HG02981 (cell line): ENCODE results near the gene WWOX.
"Not testable (repeated sequence)": the region's sequence is repeated elsewhere in the genome, so short reads cannot be mapped to it uniquely, and the experiment has no call there.

Experiments
- ATAC-seq: cut with Tn5 transposase; IDR thresholded peaks from one replicate; pipeline ENCODE4 v1.9.1; 2021; ENCODE audit warnings: mild to moderate bottlenecking, moderate library complexity; ENCODE audit not compliant: unreplicated experiment

The WWOX gene

DNA sequence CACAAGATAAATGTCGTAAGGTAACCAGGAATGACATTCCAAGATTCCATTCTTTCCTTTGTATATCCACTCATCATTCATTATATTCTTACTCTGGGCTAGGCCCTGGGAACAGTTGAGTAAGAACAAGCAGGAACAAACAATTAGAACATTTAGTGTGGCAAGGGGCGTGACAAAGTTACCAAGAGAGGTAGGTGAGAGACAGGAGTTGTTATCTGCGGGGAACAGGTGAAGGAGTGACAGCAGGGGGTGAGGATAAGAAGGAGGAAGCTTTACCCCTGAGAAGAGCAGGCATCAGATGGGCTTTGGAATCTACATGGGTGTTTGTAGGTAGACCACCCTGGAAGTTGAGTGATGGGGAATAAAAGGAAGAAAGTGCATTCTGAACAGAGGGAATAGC, 568.9 kb downstream of the WWOX start:
- ATAC-seq = no peak

DNA sequence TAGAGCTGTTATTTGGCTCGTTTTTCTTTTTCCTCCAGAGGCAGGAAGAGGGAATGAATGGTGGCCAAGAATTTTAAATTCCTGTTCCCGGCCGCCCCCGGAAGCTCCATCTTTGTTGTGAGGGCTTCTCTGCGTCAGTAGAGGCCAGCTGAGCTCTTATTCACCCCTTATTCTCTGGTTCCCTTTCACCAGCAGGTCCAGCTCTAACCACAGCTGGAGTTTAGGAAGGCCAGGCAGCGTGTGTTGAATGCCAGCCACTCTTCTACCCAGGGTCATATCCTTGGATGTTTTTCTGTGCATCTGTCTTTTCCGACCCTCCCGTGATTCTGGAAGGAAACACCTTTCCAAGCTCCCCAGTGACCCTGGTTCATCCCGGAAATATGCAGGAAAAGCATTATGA, 570.5 kb downstream of the WWOX start:
- no peak for ATAC-seq

DNA sequence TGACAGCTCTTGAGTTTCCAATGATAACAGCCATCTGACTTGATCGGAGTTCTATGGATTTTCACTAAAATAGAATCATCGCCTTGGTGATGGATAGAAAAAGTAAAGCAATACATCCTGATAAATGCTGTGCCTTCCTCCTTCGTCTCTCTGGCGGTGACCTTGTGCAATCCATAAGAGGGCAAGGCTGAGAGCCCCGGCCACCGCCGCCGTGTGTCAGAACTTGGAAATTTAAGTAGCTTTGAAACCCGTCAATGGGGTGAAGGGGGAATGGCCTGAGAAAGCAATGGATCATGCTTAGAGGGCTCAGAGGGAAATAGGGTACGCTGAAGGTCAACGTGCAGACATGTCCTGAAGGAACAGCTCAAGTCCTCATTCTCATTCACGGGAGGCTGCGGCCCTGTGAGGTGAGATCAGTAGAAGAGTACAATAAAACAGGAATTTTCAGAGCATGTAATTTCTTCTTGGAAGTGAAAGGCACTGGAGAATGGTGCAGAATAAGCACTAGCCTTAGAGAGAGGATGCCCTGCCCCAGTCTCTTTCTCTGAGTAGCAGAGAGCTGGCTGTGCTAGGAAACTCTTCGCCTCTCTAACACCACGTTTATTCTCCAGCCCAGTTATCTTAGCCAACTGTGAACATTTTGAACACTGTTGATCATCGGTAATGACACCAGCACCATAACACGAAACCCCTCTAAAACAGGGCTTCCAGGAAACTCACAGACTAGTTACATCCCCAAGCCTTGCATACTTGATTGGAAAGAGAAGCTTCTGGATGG, 573.5 kb downstream of the WWOX start:
- no peak for ATAC-seq

DNA sequence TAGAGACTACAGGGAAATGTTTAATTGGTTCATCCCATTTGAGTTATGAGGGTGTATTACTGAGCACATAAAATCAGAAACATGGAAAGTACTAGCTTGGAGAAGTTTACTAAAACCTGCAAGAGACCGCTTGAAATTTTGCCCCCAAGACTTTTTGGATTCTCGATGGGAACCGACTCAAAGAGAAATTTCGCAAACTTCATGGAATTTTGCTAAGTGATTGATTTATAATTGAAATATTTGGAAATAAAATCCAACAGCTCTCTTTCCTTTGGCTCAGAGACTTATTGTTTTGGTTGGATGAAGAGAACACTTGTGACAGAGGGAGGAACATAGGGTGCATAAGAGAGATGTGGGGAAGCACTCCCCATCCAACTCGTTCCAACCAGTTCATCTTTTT, 574.4 kb downstream of the WWOX start:
- no peak for ATAC-seq

DNA sequence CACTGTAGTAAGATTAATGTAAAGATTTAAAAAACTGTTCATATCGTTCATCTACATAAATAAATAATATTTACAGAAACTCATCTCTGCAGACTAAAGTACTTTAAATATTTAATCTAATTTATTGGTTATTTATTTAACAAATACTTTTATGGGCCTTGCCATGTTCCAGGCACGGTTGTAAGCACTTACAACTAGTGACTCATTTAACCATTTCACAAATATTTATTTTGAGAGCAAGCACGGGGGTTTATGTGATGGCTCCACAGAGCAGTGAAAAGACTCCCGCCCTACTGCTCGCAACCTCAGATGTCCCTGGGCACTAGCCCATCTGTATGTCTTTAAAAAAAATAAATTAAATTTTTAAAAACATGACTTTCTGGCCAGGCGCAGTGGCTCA, 575.9 kb downstream of the WWOX start:
- no peak for ATAC-seq

DNA sequence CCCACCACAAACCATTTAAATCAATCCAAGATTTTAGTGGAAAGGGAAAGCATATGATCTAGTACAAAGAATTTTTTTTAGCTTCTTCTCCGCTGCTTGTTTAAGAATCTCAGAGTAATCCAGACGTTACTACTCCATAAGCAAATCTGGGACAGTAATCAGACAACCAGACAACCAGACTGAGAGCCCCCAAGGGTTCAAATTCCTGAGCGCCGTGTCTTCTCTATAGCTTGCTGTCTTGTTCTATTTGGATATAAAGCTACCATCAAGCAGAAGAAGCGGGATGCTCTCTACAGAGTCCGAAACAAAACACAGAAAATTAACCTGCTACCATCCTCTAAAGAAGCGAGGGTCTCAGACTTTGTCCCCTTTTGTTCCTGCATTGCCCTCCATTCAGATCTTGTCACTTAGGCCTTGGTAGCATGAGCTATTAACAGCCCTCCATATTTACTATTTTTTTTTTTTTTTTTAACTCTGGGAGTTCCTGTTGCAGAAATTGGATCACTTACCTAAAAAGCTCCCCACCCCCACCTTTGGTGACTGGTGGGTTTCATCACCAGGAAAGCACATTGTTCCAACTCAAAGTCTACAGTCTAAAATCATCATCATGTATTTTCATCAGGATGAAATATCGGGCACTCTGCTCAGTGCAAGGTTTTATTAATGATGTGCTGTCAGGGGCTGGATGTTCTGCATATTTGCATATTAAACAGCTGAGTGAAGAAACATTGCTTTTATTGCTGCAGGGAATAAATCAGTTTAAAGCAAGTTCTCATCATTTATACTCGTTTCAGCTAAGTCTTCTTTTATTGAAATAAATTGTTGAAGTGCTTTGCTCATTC, 576.7 kb downstream of the WWOX start:
- ATAC-seq = no peak

DNA sequence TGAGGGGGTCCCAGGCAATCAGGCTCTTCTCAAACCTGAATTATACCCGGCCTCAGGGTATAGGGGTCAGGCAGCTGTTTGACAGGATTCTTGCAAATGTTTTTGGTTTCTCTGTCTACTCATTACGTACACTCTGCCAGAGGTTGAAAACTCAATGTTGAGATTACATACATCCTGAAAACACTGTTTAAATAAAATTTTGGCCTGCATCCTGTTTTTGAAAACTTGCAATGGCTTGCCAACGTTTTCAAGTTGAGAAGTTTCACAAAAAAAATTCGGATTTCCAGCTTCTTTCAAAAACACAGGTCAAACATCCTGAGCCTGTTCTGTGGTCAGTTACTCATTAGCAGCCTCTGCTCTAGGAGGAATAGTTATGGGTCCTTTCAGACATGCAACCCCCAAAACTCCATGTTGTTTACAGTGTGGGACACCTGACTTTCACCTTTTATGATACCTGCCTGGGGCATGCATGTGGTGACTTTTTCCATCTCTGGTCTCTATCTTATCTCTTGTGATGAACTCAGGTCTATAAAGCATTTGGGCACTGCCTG, 577.8 kb downstream of the WWOX start:
- no peak for ATAC-seq

DNA sequence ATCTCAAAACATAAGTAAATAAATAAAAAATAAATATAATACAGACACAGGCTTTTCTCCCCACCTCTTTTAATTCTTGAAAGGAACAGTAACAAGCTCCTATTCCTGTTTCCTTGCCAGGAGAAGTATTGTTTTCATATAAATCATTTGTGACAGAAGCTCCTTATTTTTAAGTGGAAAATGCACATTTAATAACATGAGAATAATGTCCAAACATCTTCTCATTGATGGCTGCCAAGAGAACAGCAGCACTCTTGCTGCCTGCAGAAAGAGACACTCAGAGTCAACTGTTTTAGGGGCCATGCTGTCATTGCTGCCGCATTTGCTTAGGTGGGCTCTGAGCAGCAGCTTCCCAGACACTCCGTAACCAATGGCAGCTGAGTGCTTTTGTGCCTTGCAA, 580.1 kb downstream of the WWOX start:
- ATAC-seq = no peak

DNA sequence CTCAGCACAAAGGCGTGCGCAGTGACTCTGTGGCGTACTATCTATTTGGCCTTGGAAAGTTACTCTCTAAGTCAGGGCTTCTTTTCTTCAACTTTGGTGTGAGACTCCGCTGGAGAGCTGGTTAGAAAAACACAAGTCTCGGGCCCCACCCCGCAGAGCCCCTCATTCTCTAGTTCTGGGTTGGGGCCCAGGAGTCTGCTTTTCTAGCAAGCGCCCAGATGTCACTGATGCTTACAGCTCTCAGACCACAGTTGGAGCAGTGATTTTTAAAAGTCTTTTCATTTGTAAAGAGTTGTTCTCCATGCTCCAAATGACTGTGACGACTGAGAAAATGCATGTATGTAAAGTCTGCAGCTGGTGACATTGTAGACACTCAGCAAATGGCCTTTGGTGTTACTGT, 582.3 kb downstream of the WWOX start:
- ATAC-seq = no peak

DNA sequence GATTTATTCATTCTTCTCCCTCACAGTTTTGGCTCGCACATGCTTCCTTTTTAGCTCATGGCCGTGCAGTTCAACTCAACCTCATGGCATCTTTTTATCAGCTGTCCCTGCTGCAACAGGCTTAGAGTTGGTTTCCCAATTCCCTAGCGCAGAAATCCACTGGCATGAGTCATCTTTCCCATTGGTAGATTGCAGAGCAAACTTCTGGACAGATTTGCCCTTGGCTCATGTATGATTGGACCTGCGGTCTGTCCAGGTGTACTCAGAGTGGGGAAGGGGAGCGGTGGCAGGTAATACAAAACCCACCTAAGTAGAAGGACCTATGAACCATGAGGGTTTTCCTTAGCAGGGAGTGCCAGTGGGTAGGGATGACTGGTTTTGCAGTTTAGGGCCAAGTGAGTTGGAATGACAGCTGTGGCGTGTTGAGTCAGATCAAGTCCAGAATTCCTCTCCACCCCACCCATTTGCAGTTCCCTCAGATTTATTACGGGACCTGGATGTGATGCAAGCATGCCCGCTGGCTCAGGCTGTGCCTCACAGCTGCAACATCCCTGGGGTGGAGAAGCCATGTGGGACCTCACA, 584.7 kb downstream of the WWOX start:
- no peak for ATAC-seq

DNA sequence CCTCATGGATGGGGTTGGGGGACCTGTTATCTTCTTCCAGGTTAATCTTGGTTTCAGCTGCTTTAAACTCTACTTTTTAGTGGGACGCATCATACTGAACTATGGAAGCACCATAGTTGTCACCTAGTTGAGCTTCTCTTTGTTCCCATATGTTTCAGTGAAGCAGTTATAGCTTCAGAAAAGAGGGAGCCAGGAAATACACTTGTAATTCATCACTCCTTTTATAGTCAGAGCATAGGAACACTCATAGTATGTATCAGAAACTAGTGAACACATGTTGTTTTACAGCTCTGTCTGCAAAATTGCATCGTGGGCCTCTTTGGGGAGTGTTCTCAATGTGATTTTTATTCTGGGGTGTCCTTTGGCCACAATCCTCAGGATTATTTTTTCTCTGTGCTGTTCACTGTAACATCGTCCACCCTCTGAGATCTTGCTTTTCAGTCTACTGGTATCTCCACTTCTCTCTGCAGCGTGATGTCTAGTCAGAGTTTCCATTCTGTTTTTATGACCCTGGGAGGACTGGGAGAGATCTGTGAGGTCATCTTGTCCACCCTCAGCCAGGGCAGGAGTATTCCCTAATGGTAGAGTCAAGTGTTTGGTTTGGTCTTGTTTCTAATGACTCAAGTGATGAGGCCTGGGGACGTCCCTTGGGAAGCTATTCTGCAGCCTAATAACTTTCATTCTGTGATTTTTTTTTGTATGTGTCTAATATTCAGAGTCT, 585.4 kb downstream of the WWOX start:
- ATAC-seq = no peak

DNA sequence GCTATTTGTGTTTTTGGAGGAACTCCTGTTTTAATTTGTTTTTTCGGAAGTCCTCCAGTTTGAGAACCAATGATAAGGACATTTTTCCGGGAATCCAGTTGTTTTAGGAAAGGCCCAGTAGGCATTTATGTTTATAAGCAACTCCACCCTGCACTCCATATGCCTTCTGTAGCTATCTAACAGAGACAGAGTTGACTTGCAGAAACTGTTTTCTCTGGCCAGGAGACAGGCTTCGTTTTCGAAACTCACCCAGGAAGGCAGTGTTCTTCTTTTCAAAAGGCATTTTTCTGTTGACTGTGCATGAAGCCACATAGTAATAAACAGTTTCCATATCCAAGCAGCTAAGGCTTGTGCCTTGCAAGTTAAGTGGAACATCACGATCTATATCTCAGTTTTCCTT, 587.1 kb downstream of the WWOX start:
- no peak for ATAC-seq

DNA sequence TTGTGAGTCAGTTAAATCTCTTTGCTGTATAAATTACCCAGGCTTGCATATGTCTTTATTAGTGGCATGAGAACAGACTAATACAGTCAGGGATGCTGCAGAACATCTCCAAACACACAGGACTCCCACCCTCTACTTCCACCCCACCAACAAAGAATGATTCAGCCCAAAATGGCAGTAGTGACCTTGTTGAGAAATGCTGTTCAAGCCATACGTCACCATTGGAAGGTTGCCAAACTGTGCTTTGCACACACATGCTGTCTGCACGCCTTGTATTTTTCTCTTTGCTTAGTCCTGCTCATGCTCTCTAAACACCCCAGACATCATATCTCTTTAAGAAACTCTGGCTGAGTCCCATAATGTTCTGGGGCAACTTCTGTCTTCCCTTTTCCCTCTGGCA, 589.6 kb downstream of the WWOX start:
- ATAC-seq = no peak

DNA sequence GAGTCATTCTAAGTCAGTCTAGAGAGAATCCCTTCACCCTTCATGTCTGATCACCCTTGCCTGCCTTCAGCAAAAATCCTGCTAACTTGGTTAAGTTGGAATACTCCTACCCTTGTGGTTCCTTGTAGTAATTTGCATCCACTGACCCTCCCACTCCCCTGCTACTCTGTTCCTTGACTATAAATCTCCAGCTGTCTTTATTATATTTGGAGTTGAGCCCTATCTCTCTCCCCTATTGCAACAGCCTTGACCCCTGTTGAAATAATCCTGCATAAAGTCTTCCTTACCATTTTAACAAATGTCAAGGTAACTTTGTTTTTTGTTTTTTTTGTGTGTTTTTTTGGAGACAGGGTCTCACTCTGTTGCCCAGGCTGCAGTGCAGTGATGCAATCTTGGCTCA, 590.1 kb downstream of the WWOX start:
- ATAC-seq = no peak

DNA sequence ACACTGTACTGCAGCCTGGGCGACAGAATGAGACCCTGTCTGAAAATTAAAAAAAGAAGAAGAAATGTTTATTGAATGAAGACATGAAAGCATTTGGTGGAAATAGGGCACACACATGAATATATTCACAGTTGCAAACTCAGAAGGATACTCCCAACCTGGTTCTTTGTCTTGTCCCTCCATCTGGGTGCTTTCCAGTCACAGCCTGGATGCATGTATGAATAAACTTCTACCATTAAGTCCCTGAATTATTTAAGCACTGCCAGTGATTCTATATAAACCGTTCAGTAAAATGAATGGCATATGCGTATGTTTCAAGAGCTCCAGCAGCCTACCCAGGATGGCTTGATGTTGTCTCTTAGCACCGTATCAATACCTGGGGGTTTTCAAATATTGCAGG, 591.1 kb downstream of the WWOX start:
- ATAC-seq = no peak

DNA sequence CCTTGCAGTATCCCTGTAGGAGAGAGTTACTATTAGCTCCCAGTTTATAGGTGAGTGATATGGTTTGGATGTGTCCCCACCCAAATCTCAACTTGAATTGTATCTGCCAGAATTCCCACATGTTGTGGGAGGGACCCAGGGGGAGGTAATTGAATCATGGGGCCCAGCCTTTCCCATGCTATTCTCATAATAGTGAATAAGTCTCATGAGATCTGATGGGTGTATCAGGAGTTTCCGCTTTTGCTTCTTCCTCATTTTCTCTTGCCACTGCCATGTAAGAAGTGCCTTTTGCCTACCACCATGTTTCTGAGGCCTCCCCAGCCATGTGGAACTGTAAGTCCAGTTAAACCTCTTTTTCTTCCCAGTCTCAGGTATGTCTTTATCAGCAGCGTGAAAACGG, 592.3 kb downstream of the WWOX start:
- ATAC-seq = not testable (repeated sequence)

DNA sequence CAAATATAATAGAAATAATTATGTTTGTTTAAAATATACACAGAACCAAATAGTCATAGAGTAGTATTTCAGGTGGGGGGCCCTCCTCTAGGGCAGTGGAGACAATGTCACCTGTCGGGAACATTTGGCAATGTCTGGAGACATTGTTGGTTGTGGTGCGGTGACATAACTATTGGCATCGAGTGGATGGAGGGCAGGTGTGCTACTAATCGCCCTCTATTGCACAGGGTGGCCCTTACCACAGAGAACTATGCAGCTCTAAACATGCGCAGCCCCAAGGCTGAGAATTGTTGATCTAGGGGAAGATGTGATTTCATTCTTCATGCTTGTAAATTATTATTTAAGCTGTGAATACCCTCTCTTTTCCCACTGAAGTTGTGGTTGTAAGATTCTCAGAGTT, 594.0 kb downstream of the WWOX start:
- ATAC-seq = no peak

DNA sequence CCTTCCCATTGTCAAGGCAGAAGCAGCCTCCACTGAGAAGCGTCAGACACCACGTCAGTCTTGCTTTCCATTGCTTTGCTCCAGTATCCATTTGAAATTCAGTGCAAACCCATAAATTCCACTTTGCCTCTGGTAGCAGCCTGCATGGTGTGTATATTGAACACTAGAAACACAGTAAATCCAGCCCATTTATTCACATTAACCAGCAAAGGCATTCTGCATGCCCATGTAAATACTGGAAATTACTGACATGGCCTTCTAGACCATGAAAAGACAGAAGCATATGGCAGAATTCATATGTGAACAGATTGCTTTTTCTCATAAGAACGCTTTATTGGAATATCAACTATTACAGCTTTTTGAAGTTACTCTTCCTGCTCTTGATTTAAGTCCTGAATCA, 595.0 kb downstream of the WWOX start:
- ATAC-seq = no peak

DNA sequence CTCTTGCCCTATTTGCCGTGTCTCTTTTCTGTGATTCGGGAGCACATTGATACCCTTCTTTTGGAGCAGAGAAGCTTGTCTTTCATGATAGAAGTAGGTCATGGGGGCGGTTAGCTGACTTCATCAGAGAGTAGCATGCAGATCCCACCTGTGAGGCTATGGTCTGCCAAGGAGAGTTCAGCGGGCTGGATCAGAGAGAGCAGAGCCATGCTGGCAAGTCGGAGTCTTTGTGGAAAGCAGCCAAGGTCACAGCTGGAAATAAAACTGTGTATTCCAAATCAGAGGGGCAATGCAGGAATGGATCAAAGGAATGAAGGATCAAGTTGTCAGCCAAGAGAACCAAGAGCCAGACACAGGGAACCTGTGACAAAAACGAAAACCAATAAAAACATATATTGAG, 595.9 kb downstream of the WWOX start:
- ATAC-seq = no peak

DNA sequence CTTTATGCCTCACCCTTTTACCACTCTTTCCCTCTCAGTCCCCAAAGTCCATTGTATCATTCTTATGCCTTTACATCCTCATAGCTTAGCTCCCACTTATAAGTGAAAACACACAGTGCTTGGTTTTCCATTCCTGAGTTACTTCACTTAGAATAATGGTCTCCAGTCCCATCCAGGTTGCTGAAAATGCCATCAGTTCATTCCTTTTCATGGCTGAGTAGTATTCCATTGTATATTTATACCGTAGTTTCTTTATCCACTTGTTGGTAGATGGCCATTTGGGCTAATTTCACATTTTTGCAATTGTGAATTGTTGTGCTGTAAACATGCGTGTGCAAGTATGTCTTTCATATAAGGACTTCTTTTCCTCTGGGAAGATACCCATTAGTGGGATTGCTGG, 597.3 kb downstream of the WWOX start:
- ATAC-seq = no peak

DNA sequence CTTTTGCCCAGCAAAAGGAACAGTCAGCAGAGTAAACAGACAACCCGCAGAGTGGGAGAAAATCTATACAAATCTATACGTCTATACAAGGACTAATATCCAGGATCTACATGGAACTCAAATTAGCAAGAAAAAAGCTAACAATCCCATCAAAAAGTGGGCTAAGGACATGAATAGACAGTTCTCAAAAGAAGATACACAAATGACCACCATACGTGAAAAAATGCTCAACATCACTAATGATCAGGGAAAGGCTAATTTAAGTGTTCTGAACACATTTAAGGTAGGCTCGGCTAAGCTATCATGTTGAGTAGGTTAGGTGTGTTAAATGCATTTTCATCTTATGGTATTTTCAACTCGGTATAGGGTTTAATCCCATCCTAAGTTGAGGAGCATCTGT, 598.0 kb downstream of the WWOX start:
- no peak for ATAC-seq
